Right lobe of liver (tissue), 6 donors: ENCODE results near the gene NUCB2. TPM values are rescaled to one million over a fixed set of nuclear protein-coding genes. Genes with fewer than 3 reads are reported as not detected.
"Not testable (repeated sequence)": the region's sequence is repeated elsewhere in the genome, so short reads cannot be mapped to it uniquely, and the experiment has no call there.

ENCODE experiments used
- ATAC-seq, 4 donors: fragments of 200-7000 bp; cut with Tn5 transposase; one replicate each; pipeline ENCODE4 v1.9.1; 2020; ENCODE audit warnings: mild to moderate bottlenecking in 4 of 4, moderate library complexity in 4 of 4
- DNase-seq, 3 donors: peaks; one replicate each; pipeline ENCODE4 v3.0.0-alpha.2; 2020
- H3K27ac ChIP-seq, 3 donors: fragments of 200-600 bp; one replicate each; pipeline ENCODE4 v1.8.0; 2022
- H3K27me3 ChIP-seq, 2 donors: fragments of 200-600 bp; one replicate each; pipeline ENCODE4 v1.8.0; 2022
- H3K36me3 ChIP-seq, 4 donors: fragments of 200-600 bp; sonication (generic) in 1 of 4; one replicate each; pipeline versions ENCODE4 v1.5.1 to v1.8.0; 2017 to 2022; ENCODE audit warnings: control low read depth in 1 of 4
- H3K4me1 ChIP-seq, 4 donors: fragments of 200-600 bp; sonication (generic) in 1 of 4; one replicate each; pipeline versions ENCODE4 v1.5.1 to v1.8.0; 2017 to 2022; ENCODE audit warnings: control low read depth in 1 of 4
- H3K4me3 ChIP-seq, 3 donors: fragments of 200-600 bp; one replicate each; pipeline ENCODE4 v1.8.0; 2022
- H3K9me3 ChIP-seq, 4 donors: fragments of 200-600 bp; sonication (generic) in 1 of 4; one replicate each; pipeline versions ENCODE4 v1.5.1 to v1.8.0; 2017 to 2022; ENCODE audit warnings: control low read depth in 1 of 4
- POLR2A ChIP-seq: fragments of 450-650 bp; IDR thresholded peaks from one replicate; pipeline ENCODE4 v1.6.1; 2017; ENCODE audit warnings: antibody characterized with exemption, mild to moderate bottlenecking
- WGBS: methylation state at CpG from one replicate; pipeline ENCODE4 v1.1.6; 2018; ENCODE audit warnings: low coverage, low lambda C conversion rate; ENCODE audit not compliant: insufficient coverage; ENCODE audit errors: missing lambda C conversion rate; 5-methylcytosine and 5-hydroxymethylcytosine counted together
- intact Hi-C, 2 donors: fragments of 100-400 bp; cut with DNase I; formaldehyde crosslinking; loops; one replicate each; pipeline versions ENCODE4 v1.11.2 to v1.14.1; 2022
- total RNA-seq, 6 experiments: library from RNA; depleted of rRNA in 2 of 6; stranded (reverse); fragments of >200 nt in 2 of 6; fragmentation: NEBNext Ultra II Directional in 3 of 6; extraction: Animal tissue kit (Norgen Biotek cat#: 25700) in 3 of 6; gene quantifications; one replicate each; pipeline versions ENCODE4 v1.1.0 to v1.2.4, GENCODE V29; 2016 to 2023
- TF ChIP-seq, protein P1 (sequence below), 4 donors: fragments of 200-600 bp in 3 of 4; fragments of 450-650 bp in 1 of 4; IDR thresholded peaks; one replicate each; pipeline versions ENCODE4 v1.5.1 to v1.8.0; 2016 to 2022; ENCODE audit warnings: antibody characterized with exemption in 4 of 4, mild to moderate bottlenecking in 2 of 4
- donor health status: DM: no; HTN: yes; CAD: no.
- donor health status: DM: no; HTN: no; CAD: no.
- donor health status: DM: no; HTN: no; CAD: no.
- donor health status: DM: no; HTN: yes; CAD: no.
- donor health status: DM: no; HTN: yes; CAD: no.

NUCB2 gene
- total RNA-seq, 6 experiments from 2014 or later: 34.7 to 131 (median 60.9) TPM

- intact Hi-C loops: no loop called here
- no peak for ATAC-seq
Observed at GRCh38 chr11:17259519-17259918, 17.0 kb upstream of the NUCB2 start.

GRCh38 chr11:17260020-17260419, 16.5 kb upstream of the NUCB2 start:
- no peak for ATAC-seq
- H3K4me3 ChIP-seq: no peak overlapping the region
- no peaks in the 10 kb centered on the region for H3K9me3 ChIP-seq
- H3K4me1 ChIP-seq: no peaks in the 10 kb centered on the region
- TF ChIP-seq, protein P1, sequence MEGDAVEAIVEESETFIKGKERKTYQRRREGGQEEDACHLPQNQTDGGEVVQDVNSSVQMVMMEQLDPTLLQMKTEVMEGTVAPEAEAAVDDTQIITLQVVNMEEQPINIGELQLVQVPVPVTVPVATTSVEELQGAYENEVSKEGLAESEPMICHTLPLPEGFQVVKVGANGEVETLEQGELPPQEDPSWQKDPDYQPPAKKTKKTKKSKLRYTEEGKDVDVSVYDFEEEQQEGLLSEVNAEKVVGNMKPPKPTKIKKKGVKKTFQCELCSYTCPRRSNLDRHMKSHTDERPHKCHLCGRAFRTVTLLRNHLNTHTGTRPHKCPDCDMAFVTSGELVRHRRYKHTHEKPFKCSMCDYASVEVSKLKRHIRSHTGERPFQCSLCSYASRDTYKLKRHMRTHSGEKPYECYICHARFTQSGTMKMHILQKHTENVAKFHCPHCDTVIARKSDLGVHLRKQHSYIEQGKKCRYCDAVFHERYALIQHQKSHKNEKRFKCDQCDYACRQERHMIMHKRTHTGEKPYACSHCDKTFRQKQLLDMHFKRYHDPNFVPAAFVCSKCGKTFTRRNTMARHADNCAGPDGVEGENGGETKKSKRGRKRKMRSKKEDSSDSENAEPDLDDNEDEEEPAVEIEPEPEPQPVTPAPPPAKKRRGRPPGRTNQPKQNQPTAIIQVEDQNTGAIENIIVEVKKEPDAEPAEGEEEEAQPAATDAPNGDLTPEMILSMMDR (IDR thresholded peaks at IDR 0.05): no peak
- no peak for TF ChIP-seq POLR2A
- H3K27me3 ChIP-seq: no peaks in the 10 kb centered on the region
- no peak for DNase-seq
- intact Hi-C loops: no loop called here
- H3K27ac ChIP-seq: no peak overlapping the region
- no peaks in the 10 kb centered on the region for H3K36me3 ChIP-seq

More at GRCh38 chr11:17259519-17259918, 17.0 kb upstream of the NUCB2 start:
- Histone ChIP-seq H3K4me3 (no peak overlapping the region), H3K27me3 (no peaks in the 10 kb centered on the region), H3K9me3 (no peaks in the 10 kb centered on the region), H3K4me1 (no peaks in the 10 kb centered on the region), H3K36me3 (no peaks in the 10 kb centered on the region), H3K27ac (no peak overlapping the region)
- DNase-seq: no peak
- WGBS: 100% methylated on average over 1 of the region's 1 CpG
- TF ChIP-seq POLR2A: no peak
- TF ChIP-seq, protein P1 (IDR thresholded peaks at IDR 0.05): no peak

- intact Hi-C loops: no loop called here
- 75% methylated on average over 1 of the region's 1 CpG for WGBS
- H3K27ac ChIP-seq: no peak overlapping the region
- no peak overlapping the region for H3K4me3 ChIP-seq
- no peak for TF ChIP-seq POLR2A
- TF ChIP-seq, protein P1 (IDR thresholded peaks at IDR 0.05): no peak
- no peaks in the 10 kb centered on the region for H3K36me3 ChIP-seq
- H3K27me3 ChIP-seq: no peaks in the 10 kb centered on the region
- no peaks in the 10 kb centered on the region for H3K4me1 ChIP-seq
- no peaks in the 10 kb centered on the region for H3K9me3 ChIP-seq
- DNase-seq: no peak
- ATAC-seq: no peak
Observed at GRCh38 chr11:17263769-17264168, 12.8 kb upstream of the NUCB2 start.

- Histone ChIP-seq H3K36me3 (no peaks in the 10 kb centered on the region), H3K27ac (no peak overlapping the region), H3K9me3 (no peaks in the 10 kb centered on the region), H3K4me1 (no peaks in the 10 kb centered on the region), H3K4me3 (no peak overlapping the region), H3K27me3 (no peaks in the 10 kb centered on the region)
- WGBS: 89% methylated on average over 5 of the region's 5 CpGs
- DNase-seq: no peak
- intact Hi-C loops: no loop called here
- ATAC-seq: no peak
- TF ChIP-seq, protein P1 (IDR thresholded peaks at IDR 0.05): no peak
- no peak for TF ChIP-seq POLR2A
Observed at GRCh38 chr11:17266781-17267180, 9.8 kb upstream of the NUCB2 start.

DNA sequence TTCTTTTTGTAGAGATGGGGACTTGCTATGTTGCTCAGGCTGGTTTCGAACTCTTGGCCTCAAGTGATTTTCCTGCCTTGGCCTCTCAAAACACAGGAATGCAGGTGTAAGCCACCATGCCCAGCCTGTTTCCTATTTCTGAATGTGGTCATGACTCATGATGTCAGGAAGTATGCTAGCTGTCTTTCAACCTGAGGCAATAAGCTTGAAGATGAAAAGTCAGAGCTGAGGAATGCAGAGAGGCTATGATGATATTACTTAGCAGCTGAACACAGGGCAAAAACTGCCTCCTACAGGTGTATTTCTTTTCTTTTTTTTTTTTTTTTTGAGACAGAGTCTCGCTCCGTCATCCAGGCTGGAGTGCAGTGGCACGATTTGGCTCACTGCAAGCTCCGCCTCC, 9.0 kb upstream of the NUCB2 start:
- H3K36me3 ChIP-seq: no peaks in the 10 kb centered on the region
- intact Hi-C loops: no loop called here
- no peaks in the 10 kb centered on the region for H3K9me3 ChIP-seq
- H3K27me3 ChIP-seq: no peaks in the 10 kb centered on the region
- 82% methylated on average over 5 of the region's 5 CpGs for WGBS
- H3K4me1 ChIP-seq: no peaks in the 10 kb centered on the region
- no peak for DNase-seq
- no peak overlapping the region for H3K27ac ChIP-seq
- TF ChIP-seq, protein P1 (IDR thresholded peaks at IDR 0.05): no peak
- TF ChIP-seq POLR2A: no peak
- no peak overlapping the region for H3K4me3 ChIP-seq
- ATAC-seq: no peak

DNA sequence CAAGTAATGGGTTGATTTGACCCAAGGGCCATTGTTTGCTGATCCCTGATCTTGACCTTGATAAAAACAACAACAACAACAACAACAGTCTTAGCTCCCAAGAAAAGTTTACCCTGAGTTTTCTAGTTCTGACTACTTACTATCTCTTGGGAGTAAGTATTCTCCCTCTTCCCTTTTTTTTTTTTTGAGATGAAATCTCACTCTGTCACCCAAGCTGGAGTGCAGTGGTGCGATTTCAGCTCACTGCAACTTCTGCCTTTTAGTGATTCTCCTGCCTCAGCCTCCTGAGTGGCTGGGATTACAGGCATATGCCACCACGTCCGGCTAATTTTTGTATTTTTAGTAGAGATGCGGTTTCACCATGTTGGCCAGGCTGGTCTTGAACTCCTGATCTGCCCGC, 8.0 kb upstream of the NUCB2 start:
- intact Hi-C loops, H3K4me3 ChIP-seq, ATAC-seq, H3K36me3 ChIP-seq, H3K27me3 ChIP-seq, DNase-seq, H3K9me3 ChIP-seq, H3K4me1 ChIP-seq, H3K27ac ChIP-seq: not testable (repeated sequence)
- 66% methylated on average over 5 of the region's 5 CpGs for WGBS
